Skeletal muscle satellite cell (primary cell): ENCODE data around the gene NSF.
"Not testable (repeated sequence)": the region's sequence is repeated elsewhere in the genome, so short reads cannot be mapped to it uniquely, and the experiment has no call there.

Experiments
- H3K27me3 ChIP-seq: 2 replicates; pipeline ENCODE4 v1.7.0; 2013; ENCODE audit warnings: low read length; ENCODE audit not compliant: control insufficient read depth, insufficient read depth
- H3K36me3 ChIP-seq: 2 replicates; pipeline ENCODE4 v1.7.0; 2013; ENCODE audit warnings: mild to moderate bottlenecking, control low read depth, low read length; ENCODE audit not compliant: insufficient read depth
- H3K4me1 ChIP-seq: 2 replicates; pipeline ENCODE4 v1.7.0; 2013; ENCODE audit warnings: low read length; ENCODE audit not compliant: control insufficient read depth, insufficient read depth
- H3K4me2 ChIP-seq: 2 replicates; pipeline ENCODE4 v1.7.0; 2013; ENCODE audit warnings: mild to moderate bottlenecking, low read length
- H3K4me3 ChIP-seq: 2 replicates; pipeline ENCODE4 v1.7.0; 2013; ENCODE audit warnings: low read length
- H3K9ac ChIP-seq: 2 replicates; pipeline ENCODE4 v1.7.0; 2013; ENCODE audit warnings: mild to moderate bottlenecking, low read depth, low read length, moderate library complexity
- H3K9me3 ChIP-seq: replicated peaks from 2 replicates; pipeline ENCODE4 v1.7.0; 2013; ENCODE audit warnings: mild to moderate bottlenecking, control low read depth, low read length

NSF gene

DNA sequence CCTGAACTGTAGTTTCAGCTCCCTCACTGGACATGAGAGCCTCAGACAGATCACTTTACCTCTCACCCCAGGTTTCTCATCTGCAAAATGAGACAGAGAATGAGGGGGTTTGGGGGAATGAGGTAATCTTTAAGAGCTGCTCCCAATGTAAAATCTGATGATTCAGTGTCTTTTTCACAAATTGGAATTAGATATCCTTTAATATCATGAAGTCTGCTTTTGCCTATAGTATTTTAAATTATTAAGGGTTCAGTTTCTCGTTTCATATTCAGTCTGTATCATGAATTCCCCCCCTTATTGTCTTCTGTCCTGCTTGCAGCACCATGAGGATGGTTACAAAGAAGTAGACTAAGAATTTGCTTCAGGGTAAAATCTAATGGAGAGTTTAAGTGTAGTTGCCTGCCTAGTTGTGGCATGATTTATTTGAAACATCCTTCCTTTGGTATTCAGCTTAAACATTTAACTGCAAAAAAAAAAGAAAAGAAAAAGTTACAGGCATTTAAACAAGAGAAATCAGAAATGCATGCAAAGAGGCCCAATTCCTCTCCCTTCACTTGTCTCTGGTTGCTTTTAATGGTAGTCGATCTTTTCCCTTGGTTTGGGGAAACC lies 150.8 kb downstream of the NSF start:
- no peaks in the 10 kb centered on the region for H3K9me3 ChIP-seq
- H3K4me1 ChIP-seq = peaks cover 15% of the 10 kb centered on the region
- no peak overlapping the region for H3K4me2 ChIP-seq
- H3K4me3 ChIP-seq = no peak overlapping the region
- no peaks in the 10 kb centered on the region for H3K36me3 ChIP-seq
- no peak overlapping the region for H3K9ac ChIP-seq
- H3K27me3 ChIP-seq = no peaks in the 10 kb centered on the region

DNA sequence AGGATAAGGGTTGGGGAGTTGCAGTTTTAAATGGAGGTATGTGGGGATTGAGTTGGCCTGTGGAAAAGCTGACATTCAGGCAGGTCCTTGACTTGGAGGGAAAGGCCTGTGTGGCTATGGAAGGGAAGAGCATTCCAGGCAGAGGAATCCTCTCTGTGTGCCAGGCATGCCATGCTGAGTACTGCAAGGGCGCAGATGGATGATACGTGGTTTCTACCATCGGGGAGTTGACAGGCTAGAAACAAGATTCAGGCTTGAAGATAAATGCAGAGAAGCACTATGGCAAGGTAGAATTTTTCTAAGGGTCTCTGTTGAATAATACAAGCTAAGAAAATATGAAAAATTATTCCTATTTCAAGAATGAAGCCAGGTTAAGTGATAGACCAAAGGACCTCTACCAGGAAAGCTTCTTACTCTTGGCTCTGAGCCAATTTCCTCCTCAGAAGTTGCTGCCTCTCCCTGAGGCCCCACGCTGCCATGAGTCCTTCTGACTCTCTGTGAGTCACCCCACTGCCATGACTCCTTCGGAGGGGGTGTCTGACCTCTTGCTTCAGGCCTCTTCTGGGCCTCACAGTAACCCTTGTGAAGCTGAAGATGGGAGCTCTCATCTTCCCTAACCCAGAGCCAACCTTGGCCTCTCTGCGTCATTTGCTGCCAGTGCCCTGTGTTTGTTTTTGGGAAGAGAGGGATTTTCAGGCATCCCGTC lies 152.2 kb downstream of the NSF start:
- H3K4me2 ChIP-seq = peak overlapping the region; percentile 54
- peaks cover 15% of the 10 kb centered on the region for H3K4me1 ChIP-seq
- H3K36me3 ChIP-seq = no peaks in the 10 kb centered on the region
- no peaks in the 10 kb centered on the region for H3K9me3 ChIP-seq
- no peaks in the 10 kb centered on the region for H3K27me3 ChIP-seq
- H3K4me3 ChIP-seq = no peak overlapping the region
- H3K9ac ChIP-seq = no peak overlapping the region

DNA sequence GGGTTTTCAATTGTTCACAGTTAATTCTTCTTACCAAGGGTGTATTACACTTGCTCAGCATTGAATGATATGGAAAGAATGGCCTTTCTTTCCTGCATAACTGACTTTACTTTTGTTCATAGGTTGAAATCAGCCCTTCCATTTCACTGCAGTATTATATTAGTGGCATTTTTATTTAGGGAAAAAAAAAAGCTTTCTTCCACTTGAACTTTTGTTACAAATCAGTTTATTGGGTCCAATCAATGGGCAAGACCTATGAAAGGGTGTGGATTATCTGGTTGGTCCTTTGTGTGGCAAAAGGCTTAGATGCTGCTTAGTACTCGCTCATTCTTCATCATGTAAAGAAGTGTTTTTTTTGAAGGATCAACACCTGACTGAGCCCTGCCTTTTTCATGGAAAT lies 154.0 kb downstream of the NSF start:
- Histone ChIP-seq H3K9ac (no peak overlapping the region), H3K4me1 (peaks cover 15% of the 10 kb centered on the region)

DNA sequence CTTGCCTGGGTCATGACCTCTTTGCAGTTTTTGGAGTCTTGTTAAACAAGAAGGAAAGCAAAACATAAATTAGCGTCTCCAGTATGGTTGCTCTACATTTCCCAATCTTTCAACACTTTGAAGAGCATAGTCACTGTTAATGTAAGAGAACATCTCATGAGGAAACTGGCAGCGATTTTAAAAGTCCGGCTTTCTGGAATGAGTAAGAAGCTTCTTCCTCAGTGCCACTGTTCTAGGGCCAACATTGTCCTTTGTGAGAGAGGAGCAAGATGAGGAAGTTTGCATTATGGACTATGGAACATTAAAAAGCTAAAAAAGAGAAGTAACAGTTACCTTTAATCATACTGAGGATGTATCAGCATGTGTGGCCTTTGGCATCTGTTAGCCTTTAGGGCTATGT lies 154.9 kb downstream of the NSF start:
- no peaks in the 10 kb centered on the region for H3K36me3 ChIP-seq
- peaks cover 15% of the 10 kb centered on the region for H3K4me1 ChIP-seq
- H3K9ac ChIP-seq = no peak overlapping the region
- H3K9me3 ChIP-seq = no peaks in the 10 kb centered on the region
- H3K27me3 ChIP-seq = no peaks in the 10 kb centered on the region
- no peak overlapping the region for H3K4me3 ChIP-seq
- H3K4me2 ChIP-seq = no peak overlapping the region

More for the DNA sequence above, 154.0 kb downstream of the NSF start:
- Histone ChIP-seq H3K27me3 (no peaks in the 10 kb centered on the region), H3K36me3 (no peaks in the 10 kb centered on the region), H3K9me3 (no peaks in the 10 kb centered on the region), H3K4me2 (no peak overlapping the region), H3K4me3 (no peak overlapping the region)

DNA sequence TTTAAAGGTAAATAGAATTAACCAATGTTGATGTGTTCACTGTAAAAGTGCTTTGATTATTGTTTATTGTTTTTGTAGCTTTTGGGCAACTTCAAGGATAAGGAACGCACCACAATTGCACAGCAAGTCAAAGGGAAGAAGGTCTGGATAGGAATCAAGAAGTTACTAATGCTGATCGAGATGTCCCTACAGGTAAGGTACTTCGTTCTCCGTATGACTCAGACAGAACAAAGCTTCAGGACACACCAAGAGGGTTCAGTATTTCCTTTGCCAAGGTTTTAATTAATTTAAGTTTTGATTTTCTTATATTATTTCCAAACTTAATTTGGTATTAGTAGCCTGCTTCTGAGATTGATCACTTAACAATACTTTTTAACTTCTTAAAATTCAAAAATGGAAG lies 161.0 kb downstream of the NSF start:
- Histone ChIP-seq H3K4me3 (no peak overlapping the region), H3K4me1 (no peaks in the 10 kb centered on the region), H3K4me2 (no peak overlapping the region), H3K9ac (no peak overlapping the region), H3K9me3 (no peaks in the 10 kb centered on the region), H3K36me3 (peaks cover 28% of the 10 kb centered on the region), H3K27me3 (no peaks in the 10 kb centered on the region)

DNA sequence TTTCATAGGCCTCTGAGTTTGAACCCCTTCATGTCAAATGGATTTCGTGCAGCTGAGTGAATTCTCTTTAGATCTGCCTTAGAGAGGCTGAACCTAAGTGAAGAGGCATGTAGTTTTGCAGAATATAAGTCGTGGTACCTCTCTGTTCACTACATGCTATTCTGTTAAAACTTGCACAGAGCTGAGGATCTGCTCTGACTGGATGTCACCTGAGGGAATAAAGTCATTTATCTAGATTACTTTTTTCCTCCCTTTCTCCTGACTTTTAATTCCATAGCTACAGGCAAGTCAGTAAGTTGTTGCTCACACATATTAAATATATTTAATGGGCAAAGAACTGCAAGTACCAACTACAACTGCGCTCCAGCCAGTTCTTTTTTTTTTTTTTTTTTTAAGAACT lies 163.3 kb downstream of the NSF start:
- Histone ChIP-seq H3K9me3 (no peaks in the 10 kb centered on the region), H3K4me3 (no peak overlapping the region), H3K36me3 (peaks cover 31% of the 10 kb centered on the region), H3K27me3 (no peaks in the 10 kb centered on the region), H3K4me1 (peaks cover 16% of the 10 kb centered on the region), H3K4me2 (no peak overlapping the region), H3K9ac (no peak overlapping the region)

DNA sequence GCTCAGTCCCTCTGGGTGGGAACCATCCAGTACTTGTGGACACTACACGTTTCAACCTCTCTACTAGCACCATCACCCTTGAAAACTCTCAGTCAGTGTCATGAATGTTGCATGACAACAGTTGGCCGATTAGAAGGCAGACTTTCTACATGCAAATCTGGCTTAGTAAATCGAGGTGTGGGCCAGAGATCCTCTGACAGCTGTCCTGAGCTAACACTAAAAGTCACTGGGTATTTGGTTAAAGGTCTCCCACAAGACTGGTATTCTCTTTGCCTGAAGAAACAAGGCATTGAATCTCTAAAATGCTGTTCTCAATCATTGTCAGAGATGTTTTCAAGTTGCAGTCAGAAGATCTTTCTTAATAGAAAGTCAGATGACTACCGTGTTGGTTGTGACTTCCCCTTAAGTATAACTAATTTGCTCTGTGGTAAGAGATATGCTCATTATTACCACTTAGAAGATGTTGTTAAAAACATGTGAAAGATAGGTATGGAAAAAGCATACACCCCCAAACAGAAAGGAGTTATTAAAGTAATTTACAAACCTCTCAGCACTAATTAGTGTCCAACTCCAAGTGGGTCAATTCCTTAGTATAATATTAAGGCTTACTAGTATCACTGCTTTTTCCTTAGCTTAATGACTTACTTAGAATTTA lies 165.7 kb downstream of the NSF start:
- H3K9me3 ChIP-seq = no peaks in the 10 kb centered on the region
- peaks cover 16% of the 10 kb centered on the region for H3K4me1 ChIP-seq
- no peaks in the 10 kb centered on the region for H3K27me3 ChIP-seq
- peaks cover 29% of the 10 kb centered on the region for H3K36me3 ChIP-seq
- no peak overlapping the region for H3K4me2 ChIP-seq
- H3K9ac ChIP-seq = no peak overlapping the region
- no peak overlapping the region for H3K4me3 ChIP-seq

DNA sequence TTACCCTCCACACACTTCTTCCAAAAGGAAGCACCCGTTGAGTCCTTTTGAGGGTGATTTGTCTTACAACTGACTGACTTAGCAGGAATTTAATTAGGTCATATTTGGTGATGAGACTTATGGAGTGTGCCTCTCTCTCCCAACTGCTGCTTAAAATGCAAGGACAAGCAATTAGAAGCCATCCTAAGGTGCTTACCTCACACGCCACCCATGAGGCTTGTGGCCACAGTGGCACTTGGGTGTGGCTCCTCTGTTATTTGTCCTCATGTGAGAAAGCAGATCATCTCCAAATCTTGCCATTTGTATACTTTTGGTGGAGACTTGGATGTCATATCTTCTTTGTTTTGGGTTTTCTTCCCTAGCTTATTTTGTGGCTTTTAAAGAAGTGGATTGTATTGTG lies 166.4 kb downstream of the NSF start:
- no peak overlapping the region for H3K9ac ChIP-seq
- peaks cover 25% of the 10 kb centered on the region for H3K36me3 ChIP-seq
- H3K4me3 ChIP-seq = no peak overlapping the region
- H3K27me3 ChIP-seq = no peaks in the 10 kb centered on the region
- H3K4me2 ChIP-seq = no peak overlapping the region
- H3K9me3 ChIP-seq = no peaks in the 10 kb centered on the region
- H3K4me1 ChIP-seq = peaks cover 16% of the 10 kb centered on the region

DNA sequence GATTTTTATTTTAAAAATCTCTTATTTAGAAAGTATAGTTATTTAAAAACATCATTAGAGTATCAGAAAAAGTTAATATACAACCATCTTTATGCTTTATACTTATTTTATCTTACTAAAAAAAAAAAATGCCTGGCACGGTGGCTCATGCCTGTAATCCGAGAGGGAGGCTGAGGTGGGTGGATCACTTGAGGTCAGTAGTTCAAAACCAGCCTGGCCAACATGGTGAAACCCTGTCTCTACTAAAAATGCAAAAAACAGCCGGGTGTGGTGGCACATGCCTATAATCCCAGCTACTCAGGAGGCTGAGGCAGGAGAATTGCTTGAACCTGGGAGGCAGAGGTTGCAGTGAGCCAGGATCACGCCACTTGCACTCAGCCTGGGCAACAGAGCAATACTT lies 167.1 kb downstream of the NSF start:
- not testable (repeated sequence) for H3K9me3 ChIP-seq, H3K27me3 ChIP-seq, H3K4me3 ChIP-seq, H3K4me2 ChIP-seq, H3K9ac ChIP-seq
- Histone ChIP-seq H3K4me1 (peaks cover 16% of the 10 kb centered on the region), H3K36me3 (peaks cover 23% of the 10 kb centered on the region)

DNA sequence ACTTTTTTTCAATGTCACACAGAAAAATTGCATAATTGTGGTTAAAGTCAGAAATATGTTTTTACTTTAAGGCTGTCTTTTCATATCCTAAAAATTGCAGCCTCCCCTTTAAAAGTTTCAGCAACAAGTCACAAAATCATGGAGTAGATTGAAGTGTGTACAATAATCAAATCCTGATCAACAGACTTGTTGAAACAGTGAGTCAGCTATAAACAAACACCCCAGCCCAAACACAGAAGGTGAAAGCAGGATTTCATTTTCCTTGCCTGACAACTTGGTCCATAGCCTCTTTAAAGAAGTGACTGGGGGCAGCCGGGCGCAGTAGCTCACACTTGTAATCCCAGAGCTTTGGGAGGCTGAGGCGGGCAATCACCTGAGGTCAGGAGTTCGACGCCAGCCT lies 168.1 kb downstream of the NSF start:
- H3K27me3 ChIP-seq = no peaks in the 10 kb centered on the region
- H3K9me3 ChIP-seq = no peaks in the 10 kb centered on the region
- peaks cover 16% of the 10 kb centered on the region for H3K4me1 ChIP-seq
- H3K4me2 ChIP-seq = no peak overlapping the region
- peaks cover 22% of the 10 kb centered on the region for H3K36me3 ChIP-seq
- H3K9ac ChIP-seq = no peak overlapping the region
- no peak overlapping the region for H3K4me3 ChIP-seq

DNA sequence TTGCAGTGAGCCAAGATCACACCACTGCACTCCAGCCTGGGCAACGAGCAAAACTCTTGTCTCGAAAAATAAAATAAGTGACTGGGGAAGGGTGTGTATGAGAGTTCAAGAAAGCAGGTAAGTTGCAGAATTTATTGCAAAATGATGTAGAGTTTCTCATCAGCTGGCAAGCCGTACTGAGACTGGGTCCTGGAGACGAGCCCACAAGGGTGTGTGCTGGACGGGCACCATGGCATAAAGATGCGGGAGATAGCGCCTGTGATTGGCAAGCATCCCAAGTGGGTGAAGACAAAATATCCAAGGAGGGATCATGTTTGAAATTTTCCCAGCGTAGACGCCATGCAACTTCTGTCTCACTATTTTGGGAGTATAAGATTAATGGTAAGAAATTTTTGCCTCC lies 168.7 kb downstream of the NSF start:
- Histone ChIP-seq H3K36me3 (peaks cover 19% of the 10 kb centered on the region), H3K4me2 (no peak overlapping the region), H3K27me3 (no peaks in the 10 kb centered on the region), H3K4me3 (no peak overlapping the region), H3K9me3 (no peaks in the 10 kb centered on the region), H3K4me1 (peaks cover 17% of the 10 kb centered on the region), H3K9ac (no peak overlapping the region)

DNA sequence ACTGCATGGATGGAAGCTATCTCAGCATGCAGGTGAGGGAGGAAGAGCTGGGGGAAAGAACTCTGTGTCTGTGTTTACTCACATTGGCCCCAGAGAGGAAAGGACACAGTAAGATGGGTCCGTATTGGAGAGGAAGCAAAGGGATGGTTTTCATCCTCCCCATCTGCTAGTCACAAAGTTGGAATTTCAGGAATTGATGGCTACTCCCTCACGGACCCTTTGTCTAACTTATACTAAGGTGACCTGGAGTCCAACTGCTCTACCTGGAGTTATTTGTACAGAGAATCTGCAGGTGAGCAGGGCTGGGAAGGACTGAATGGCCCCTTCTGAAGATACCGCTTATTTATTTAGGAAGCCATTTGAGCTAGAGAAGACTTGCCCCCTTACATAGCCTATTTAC lies 172.9 kb downstream of the NSF start:
- H3K9ac ChIP-seq = no peak overlapping the region
- no peaks in the 10 kb centered on the region for H3K36me3 ChIP-seq
- no peaks in the 10 kb centered on the region for H3K9me3 ChIP-seq
- no peak overlapping the region for H3K4me2 ChIP-seq
- H3K4me1 ChIP-seq = peaks cover 16% of the 10 kb centered on the region
- no peaks in the 10 kb centered on the region for H3K27me3 ChIP-seq
- H3K4me3 ChIP-seq = no peak overlapping the region
